Caco-2 (cell line): ENCODE results near the gene RASL11B. TPM values are rescaled to one million over a fixed set of nuclear protein-coding genes. Genes with fewer than 3 reads are reported as not detected.

Experiments
- BruUV-seq: library from RNA; stranded (reverse); fragments of 400-500 nt; replicated peaks from 2 replicates; lab custom pipeline; 2021; lab: Mats Ljungman, UMichigan
- CTCF ChIA-PET: fragments of 300-600 bp; sonication (Branson Sonifier 250); formaldehyde crosslinking; loops from one replicate; lab custom pipeline; 2022; ENCODE audit warnings: antibody characterized with exemption; lab: Charles Lee
- POLR2A ChIA-PET: fragments of 300-600 bp; sonication (Branson Sonifier 250); formaldehyde crosslinking; loops from one replicate; lab custom pipeline; 2022; ENCODE audit warnings: antibody characterized with exemption; lab: Charles Lee
- DNase-seq, 2 experiments: peaks; one replicate each; pipeline versions ENCODE4 v3.0.0 to v3.0.0-alpha.2; 2020 to 2022
- H3K27me3 ChIP-seq: replicated peaks from 2 replicates; pipeline ENCODE4 v1.6.0; 2011; ENCODE audit warnings: low read length; ENCODE audit not compliant: control insufficient read depth, insufficient read depth
- H3K36me3 ChIP-seq: 2 replicates; pipeline ENCODE4 v1.5.1; 2011; ENCODE audit warnings: low read length; ENCODE audit not compliant: control insufficient read depth, insufficient read depth
- H3K4me1 ChIP-seq: fragments of 250-450 bp; sonication (Bioruptor Pico); 2 replicates; pipeline ENCODE4 v1.5.1; 2020; ENCODE audit warnings: mild to moderate bottlenecking
- H3K4me3 ChIP-seq: 2 replicates; pipeline ENCODE4 v1.5.1; 2011; ENCODE audit warnings: low read depth, mild to moderate bottlenecking, control low read depth, low read length
- H3K9me3 ChIP-seq: fragments of 250-450 bp; sonication (Bioruptor Pico); 2 replicates; pipeline ENCODE4 v1.5.1; 2020; ENCODE audit warnings: mild to moderate bottlenecking, moderate library complexity
- H3K27ac Mint-ChIP-seq: one replicate; pipeline ENCODE4 v1.8.0; 2022; ENCODE audit warnings: mixed read lengths; ENCODE audit not compliant: unreplicated experiment
- H3K27me3 Mint-ChIP-seq: one replicate; pipeline ENCODE4 v1.8.0; 2022; ENCODE audit warnings: mixed read lengths; ENCODE audit not compliant: insufficient read depth, unreplicated experiment
- H3K36me3 Mint-ChIP-seq: one replicate; pipeline ENCODE4 v1.8.0; 2022; ENCODE audit warnings: mild to moderate bottlenecking, mixed read lengths; ENCODE audit not compliant: insufficient read depth, unreplicated experiment
- H3K4me1 Mint-ChIP-seq: one replicate; pipeline ENCODE4 v1.8.0; 2022; ENCODE audit warnings: low read depth, mixed read lengths; ENCODE audit not compliant: unreplicated experiment
- H3K4me3 Mint-ChIP-seq: one replicate; pipeline ENCODE4 v1.8.0; 2022; ENCODE audit warnings: mild to moderate bottlenecking, moderate library complexity, mixed read lengths; ENCODE audit not compliant: unreplicated experiment
- H3K9me3 Mint-ChIP-seq: one replicate; pipeline ENCODE4 v1.8.0; 2022; ENCODE audit warnings: mixed read lengths; ENCODE audit not compliant: unreplicated experiment
- CTCF ChIP-seq, 2 experiments: fragments of 200-600 bp in 1 of 2; IDR thresholded peaks; 1 replicate in 1 of 2; 2 replicates in 1 of 2; pipeline versions ENCODE4 v1.5.1 to v1.8.0; 2011 to 2022; ENCODE audit warnings: antibody characterized with exemption in 1 of 2, control low read depth in 1 of 2, inconsistent platforms in 1 of 2, low read depth in 1 of 2, low read length in 1 of 2, mild to moderate bottlenecking in 1 of 2, moderate library complexity in 1 of 2; ENCODE audit not compliant: insufficient read depth in 1 of 2, severe bottlenecking in 1 of 2, unreplicated experiment in 1 of 2
- intact Hi-C: fragments of 100-400 bp; cut with micrococcal nuclease; formaldehyde crosslinking; loops from one replicate; pipeline ENCODE4 v1.10.0; 2022; ENCODE audit not compliant: unreplicated experiment
- total RNA-seq: library from RNA; stranded (reverse); gene quantifications from 2 replicates; pipeline ENCODE4 v1.2.3, GENCODE V29; 2022

Gene RASL11B
- total RNA-seq, 1 experiment from 2014 or later, result 23.3 TPM

- no peak overlapping the region for H3K4me3 Mint-ChIP-seq
- no TSS peak for BruUV-seq
- Histone ChIP-seq H3K9me3 (peaks cover 5% of the 10 kb centered on the region), H3K36me3 (no peaks in the 10 kb centered on the region), H3K27me3 (no peaks in the 10 kb centered on the region), H3K4me1 (no peaks in the 10 kb centered on the region), H3K4me3 (no peak overlapping the region)
- peaks cover 20% of the 10 kb centered on the region for H3K9me3 Mint-ChIP-seq
- POLR2A ChIA-PET, result no interaction called here
- no peaks in the 10 kb centered on the region for H3K4me1 Mint-ChIP-seq
- H3K27ac Mint-ChIP-seq, result no peak overlapping the region
- DNase-seq, result no peak
- intact Hi-C loops, result no loop called here
- H3K36me3 Mint-ChIP-seq, result peaks cover 9% of the 10 kb centered on the region
- TF ChIP-seq CTCF (IDR thresholded peaks at IDR 0.05; ENCODE audit: insufficient read depth in 1 of 2, low read depth in 1 of 2, low read length in 1 of 2, severe bottlenecking in 1 of 2, unreplicated experiment in 1 of 2), result no peak
- no peaks in the 10 kb centered on the region for H3K27me3 Mint-ChIP-seq
- CTCF ChIA-PET, result no interaction called here
These were observed 28.3 kb downstream of the RASL11B start for GRCh38 chr4:52890521-52890791.

- H3K4me3 Mint-ChIP-seq, result no peak overlapping the region
- BruUV-seq, result no TSS peak
- no peaks in the 10 kb centered on the region for H3K9me3 ChIP-seq
- H3K36me3 ChIP-seq, result no peaks in the 10 kb centered on the region
- H3K4me1 Mint-ChIP-seq, result no peaks in the 10 kb centered on the region
- POLR2A ChIA-PET, result no interaction called here
- intact Hi-C loops, result no loop called here
- H3K27ac Mint-ChIP-seq, result no peak overlapping the region
- no peak for TF ChIP-seq CTCF (IDR thresholded peaks at IDR 0.05; ENCODE audit: insufficient read depth in 1 of 2, low read depth in 1 of 2, low read length in 1 of 2, severe bottlenecking in 1 of 2, unreplicated experiment in 1 of 2)
- CTCF ChIA-PET, result no interaction called here
- H3K4me1 ChIP-seq, result no peaks in the 10 kb centered on the region
- no peaks in the 10 kb centered on the region for H3K27me3 ChIP-seq
- no peak overlapping the region for H3K4me3 ChIP-seq
- H3K9me3 Mint-ChIP-seq, result peaks cover 10% of the 10 kb centered on the region
- no peaks in the 10 kb centered on the region for H3K36me3 Mint-ChIP-seq
- no peak for DNase-seq
- H3K27me3 Mint-ChIP-seq, result no peaks in the 10 kb centered on the region
These were observed 29.6 kb downstream of the RASL11B start for GRCh38 chr4:52891743-52892142.

- BruUV-seq, result no TSS peak
- CTCF ChIA-PET, result no interaction called here
- no peaks in the 10 kb centered on the region for H3K36me3 Mint-ChIP-seq
These were observed 30.8 kb downstream of the RASL11B start for GRCh38 chr4:52892880-52893279.

More at GRCh38 chr4:52892880-52893279, 30.8 kb downstream of the RASL11B start:
- H3K36me3 ChIP-seq, result no peaks in the 10 kb centered on the region
- DNase-seq, result no peak
- Mint-ChIP-seq H3K4me3 (no peak overlapping the region), H3K27me3 (no peaks in the 10 kb centered on the region), H3K27ac (no peak overlapping the region), H3K4me1 (no peaks in the 10 kb centered on the region), H3K9me3 (peaks cover 15% of the 10 kb centered on the region)
- H3K27me3 ChIP-seq, result no peaks in the 10 kb centered on the region
- intact Hi-C loops, result no loop called here
- H3K9me3 ChIP-seq, result no peaks in the 10 kb centered on the region
- POLR2A ChIA-PET, result no interaction called here
- no peak for TF ChIP-seq CTCF (IDR thresholded peaks at IDR 0.05; ENCODE audit: insufficient read depth in 1 of 2, low read depth in 1 of 2, low read length in 1 of 2, severe bottlenecking in 1 of 2, unreplicated experiment in 1 of 2)
- no peaks in the 10 kb centered on the region for H3K4me1 ChIP-seq
- H3K4me3 ChIP-seq, result no peak overlapping the region
